ENCODE data around the gene FHL3. TPM values are rescaled to one million over a fixed set of nuclear protein-coding genes. Genes with fewer than 3 reads are reported as not detected.

Gene FHL3
- total and polyA plus RNA-seq, 2 of the 8 experiments (the other 6 are each of a cell fraction or from before 2014, with no cell fraction given) = 14.3 to 35.6 TPM

- TF ChIP-seq CHD7 (IDR thresholded peaks at IDR 0.05; ENCODE audit: insufficient replicate concordance, low read length) (no peak), SP1 (IDR thresholded peaks at IDR 0.05; ENCODE audit: low read depth, low read length) (no peak), JUN (IDR thresholded peaks at IDR 0.05; ENCODE audit: low read depth, low read length) (no peak), RXRA (IDR thresholded peaks at IDR 0.05; ENCODE audit: insufficient read depth, low read depth, low read length) (no peak), TEAD4 (IDR thresholded peaks at IDR 0.05; ENCODE audit: low read depth, low read length) (no peak), KDM5A (IDR thresholded peaks at IDR 0.05; ENCODE audit: low read length) (no peak), POU5F1 (IDR thresholded peaks at IDR 0.05; ENCODE audit: low read depth, low read length) (no peak), SUZ12 (IDR thresholded peaks at IDR 0.05; ENCODE audit: low read length) (no peak), NRF1 (IDR thresholded peaks at IDR 0.05; ENCODE audit: low read depth, low read length) (no peak), SP4 (IDR thresholded peaks at IDR 0.05; ENCODE audit: low read length) (no peak), EGR1 (IDR thresholded peaks at IDR 0.05; ENCODE audit: borderline replicate concordance, low read depth, low read length) (no peak)
These were observed 53.3 kb downstream of the FHL3 start (continued) for GRCh38 chr1:37951783-37952624.
